ENCODE measurements around the gene FOXD4L6. TPM values are rescaled to one million over a fixed set of nuclear protein-coding genes. Genes with fewer than 3 reads are reported as not detected.
"Not testable (repeated sequence)": the region's sequence is repeated elsewhere in the genome, so short reads cannot be mapped to it uniquely, and the experiment has no call there.

The FOXD4L6 gene
- total RNA-seq = 1 to 10 TPM in 1 of 4 donors, not detected in 3; 1.3 TPM

GRCh38 chr9:41128581-41128980, at the start of gene FOXD4L6:
TSS of gene FOXD4L6 (minus strand) at chr9:41128681. CDS start at chr9:41128383, 298 bp downstream.
- not testable (repeated sequence) for H3K9me3 ChIP-seq; H3K4me1 ChIP-seq; H3K36me3 ChIP-seq; H3K27me3 ChIP-seq; H3K27ac ChIP-seq; DNase-seq (ENCODE audit: low spot score in 2 of 2); H3K4me3 ChIP-seq
- WGBS, 2 donors = 100% methylated on average over 1 of the region's 15 CpGs; no CpG with 5 or more reads in 1 of the 2 donors

DNA sequence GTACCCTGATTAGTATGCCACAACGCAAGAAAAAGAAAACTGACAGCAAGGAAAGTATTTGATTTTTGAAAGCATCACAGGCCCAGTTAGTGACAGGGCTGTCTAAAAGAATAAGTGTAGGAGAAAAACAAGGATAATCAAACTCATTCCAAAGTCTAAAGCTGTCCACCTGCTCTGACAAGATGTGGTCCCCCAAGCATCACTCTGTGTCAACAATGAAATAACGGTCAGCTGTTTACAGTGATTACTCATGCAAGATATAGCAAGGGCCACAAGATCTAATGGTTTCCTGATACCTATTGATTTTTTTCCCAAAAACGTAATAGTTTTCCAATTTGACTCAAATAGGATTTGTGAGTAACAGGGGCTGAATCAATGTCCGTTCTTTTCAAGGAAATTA, 46.5 kb upstream of the FOXD4L6 start:
- H3K27ac ChIP-seq; DNase-seq (ENCODE audit: low spot score in 2 of 2): not testable (repeated sequence)
- WGBS, 2 donors = 73 to 89% methylated on average over 2 to 3 of the region's 4 CpGs

GRCh38 chr9:41150116-41150515, 21.6 kb upstream of the FOXD4L6 start:
- not testable (repeated sequence) for H3K4me3 ChIP-seq; H3K36me3 ChIP-seq; H3K9me3 ChIP-seq; H3K4me1 ChIP-seq; DNase-seq (ENCODE audit: low spot score in 2 of 2); H3K27me3 ChIP-seq; H3K27ac ChIP-seq
- WGBS, 2 donors = 100% methylated on average over 6 of the region's 18 CpGs; no CpG with 5 or more reads in 1 of the 2 donors

More for the DNA sequence above, 46.5 kb upstream of the FOXD4L6 start:
- H3K36me3 ChIP-seq, H3K4me3 ChIP-seq, H3K4me1 ChIP-seq, H3K27me3 ChIP-seq, H3K9me3 ChIP-seq: not testable (repeated sequence)

GRCh38 chr9:41141878-41142277, 13.4 kb upstream of the FOXD4L6 start:
- not testable (repeated sequence) for H3K9me3 ChIP-seq; H3K27ac ChIP-seq; H3K4me3 ChIP-seq; H3K4me1 ChIP-seq; DNase-seq (ENCODE audit: low spot score in 2 of 2); H3K27me3 ChIP-seq; H3K36me3 ChIP-seq
- 100% methylated on average over 1 to 2 of the region's 2 CpGs for WGBS, 2 donors

DNA sequence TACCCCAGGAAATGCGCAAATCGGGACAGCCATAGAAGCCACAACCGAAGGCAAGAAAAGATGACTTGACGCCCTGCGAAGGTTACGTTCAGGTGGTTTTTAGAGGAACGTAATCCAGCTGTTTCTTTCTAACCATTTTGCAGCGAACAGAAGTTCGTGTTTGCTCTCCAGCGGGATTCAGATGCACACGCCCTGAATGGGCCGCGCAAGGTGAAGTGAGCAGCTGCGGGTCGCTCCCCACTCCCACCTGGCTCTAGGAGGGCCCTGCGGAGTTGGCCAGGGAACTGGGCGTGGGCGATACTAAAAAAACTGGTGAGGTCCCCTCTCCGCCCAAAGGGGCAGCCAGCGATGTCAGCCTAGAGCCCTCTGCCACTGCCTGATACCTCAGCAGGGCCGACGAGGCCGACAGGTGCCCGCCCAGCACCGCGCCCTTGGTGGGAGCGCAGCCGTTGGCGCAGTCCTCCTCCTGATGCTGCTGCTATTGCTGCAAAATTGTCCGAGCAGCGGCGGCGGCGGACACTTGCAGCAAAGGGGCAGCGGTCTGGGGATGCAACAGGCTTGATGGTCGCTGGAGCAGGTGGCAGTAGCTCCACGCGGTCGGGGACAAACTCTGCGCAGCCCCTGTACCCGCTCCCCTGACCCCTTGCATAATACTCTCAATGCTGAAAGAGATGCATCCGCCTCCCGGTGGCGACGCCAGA, 1.6 kb downstream of the FOXD4L6 start:
- 5 to 7% methylated on average over 10 to 12 of the region's 45 CpGs for WGBS, 2 donors
- H3K9me3 ChIP-seq; H3K4me1 ChIP-seq; H3K36me3 ChIP-seq; H3K27me3 ChIP-seq; H3K4me3 ChIP-seq; DNase-seq (ENCODE audit: low spot score in 2 of 2); H3K27ac ChIP-seq: not testable (repeated sequence)

DNA sequence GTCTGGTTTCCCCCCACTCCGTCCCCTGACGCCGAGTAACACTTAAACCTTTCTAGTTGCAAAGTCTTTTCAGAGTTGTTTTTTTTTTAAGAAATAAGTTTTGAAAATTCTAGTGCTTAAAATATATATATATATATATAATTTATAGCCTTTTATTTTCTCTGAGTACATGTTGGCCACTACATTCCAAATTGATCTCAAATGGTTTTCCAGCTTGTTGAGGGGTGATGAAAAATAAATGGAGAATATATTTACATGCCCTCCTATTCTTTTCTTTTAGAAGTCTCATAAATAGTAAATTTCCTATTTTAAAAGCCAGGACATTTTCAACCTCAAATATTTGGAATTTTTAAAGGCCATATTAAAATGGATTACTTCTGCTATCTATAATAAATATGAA, 2.5 kb downstream of the FOXD4L6 start:
- DNase-seq (ENCODE audit: low spot score in 2 of 2); H3K27ac ChIP-seq; H3K4me1 ChIP-seq; H3K27me3 ChIP-seq; H3K4me3 ChIP-seq; H3K36me3 ChIP-seq; H3K9me3 ChIP-seq: not testable (repeated sequence)
- WGBS, 2 donors = 19 to 33% methylated on average over 2 to 3 of the region's 3 CpGs

DNA sequence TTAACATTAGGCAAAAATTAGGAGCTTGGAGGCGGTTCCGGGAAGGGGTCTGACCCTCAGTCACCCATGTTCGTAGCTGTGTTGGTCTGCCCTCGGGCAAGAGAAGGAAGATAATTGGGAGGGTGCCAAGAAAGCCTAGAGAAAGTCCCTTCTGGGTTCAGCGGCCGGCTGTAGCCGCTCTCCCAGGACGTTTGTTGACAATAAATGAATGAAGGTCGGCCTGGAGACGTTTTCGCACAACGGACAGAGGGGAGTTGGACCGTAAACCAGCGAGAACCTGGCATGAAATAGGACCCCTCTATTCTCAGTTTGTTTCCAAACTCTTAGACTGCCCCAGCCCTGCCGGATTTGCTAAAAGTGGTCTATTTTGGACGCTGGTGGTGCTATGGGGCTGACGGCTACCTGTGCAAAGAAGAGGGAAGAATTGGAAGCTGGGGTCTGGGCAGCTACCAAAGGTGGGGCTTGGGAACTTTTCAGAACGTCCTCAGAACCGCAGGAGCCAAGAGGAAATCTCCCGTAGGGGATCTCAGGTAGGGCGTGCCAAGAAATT, 3.3 kb downstream of the FOXD4L6 start:
- not testable (repeated sequence) for H3K4me3 ChIP-seq; H3K36me3 ChIP-seq; H3K27me3 ChIP-seq; DNase-seq (ENCODE audit: low spot score in 2 of 2); H3K9me3 ChIP-seq; H3K4me1 ChIP-seq; H3K27ac ChIP-seq
- WGBS, 2 donors = no CpG with 5 or more reads among the region's 21 CpGs

GRCh38 chr9:41124250-41125108, 4.0 kb downstream of the FOXD4L6 start:
- H3K9me3 ChIP-seq; H3K36me3 ChIP-seq; H3K27ac ChIP-seq; H3K4me1 ChIP-seq; H3K27me3 ChIP-seq; H3K4me3 ChIP-seq; DNase-seq (ENCODE audit: low spot score in 2 of 2): not testable (repeated sequence)
- 15 to 33% methylated on average over 11 to 18 of the region's 52 CpGs for WGBS, 2 donors

DNA sequence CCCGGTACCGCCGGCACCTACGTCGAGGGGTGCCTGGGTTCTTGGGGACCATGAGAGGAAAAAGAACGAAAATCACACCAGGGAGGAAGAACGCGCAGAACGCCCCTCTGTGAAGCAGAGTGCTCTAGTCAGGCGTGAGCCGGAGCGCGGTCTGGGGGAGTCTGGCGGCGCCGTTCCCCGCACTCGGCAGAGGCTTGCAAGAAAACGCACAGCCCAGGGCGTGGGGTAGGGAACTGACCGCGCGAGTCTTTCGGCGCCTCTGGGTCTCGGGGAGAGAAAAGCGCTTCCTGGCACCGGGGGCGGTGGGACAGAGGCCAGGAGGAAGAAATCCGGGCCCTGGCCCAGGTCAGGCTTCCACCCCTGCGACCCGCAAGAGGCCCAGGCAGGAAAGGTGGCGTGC, 4.7 kb downstream of the FOXD4L6 start:
- H3K36me3 ChIP-seq; H3K4me3 ChIP-seq; H3K27ac ChIP-seq; H3K9me3 ChIP-seq; DNase-seq (ENCODE audit: low spot score in 2 of 2); H3K4me1 ChIP-seq: not testable (repeated sequence)
- 0% methylated on average over 9 of the region's 33 CpGs; no CpG with 5 or more reads in 1 of the 2 donors for WGBS, 2 donors
- peaks cover 0 to 12% of the 10 kb centered on the region in 2 donors for H3K27me3 ChIP-seq

GRCh38 chr9:41123396-41123795, 5.1 kb downstream of the FOXD4L6 start:
- 0% methylated on average over 1 of the region's 32 CpGs; no CpG with 5 or more reads in 1 of the 2 donors for WGBS, 2 donors
- not testable (repeated sequence) for H3K9me3 ChIP-seq; H3K4me1 ChIP-seq; H3K4me3 ChIP-seq; H3K27ac ChIP-seq; DNase-seq (ENCODE audit: low spot score in 2 of 2); H3K36me3 ChIP-seq
- peaks cover 0 to 12% of the 10 kb centered on the region in 2 donors for H3K27me3 ChIP-seq

DNA sequence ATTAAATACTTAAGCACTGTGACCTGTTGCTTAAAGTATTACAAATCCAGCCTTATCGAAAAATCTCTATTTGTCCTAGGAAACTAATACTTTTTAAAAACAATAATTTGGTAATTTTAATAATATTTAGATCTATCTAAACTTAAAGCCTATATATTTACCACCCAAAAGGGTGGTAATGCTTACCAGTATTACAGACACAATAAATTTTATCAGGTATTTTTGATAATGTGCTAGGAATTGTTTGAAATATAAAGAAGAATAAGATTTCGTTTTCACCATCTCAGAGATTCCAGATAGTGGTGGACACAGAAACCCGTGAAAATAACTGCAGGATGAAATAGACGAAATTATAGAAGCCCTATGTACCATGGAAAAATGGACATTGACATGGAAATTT, 7.8 kb downstream of the FOXD4L6 start:
- DNase-seq (ENCODE audit: low spot score in 2 of 2); H3K9me3 ChIP-seq; H3K4me1 ChIP-seq; H3K4me3 ChIP-seq; H3K27ac ChIP-seq; H3K27me3 ChIP-seq; H3K36me3 ChIP-seq: not testable (repeated sequence)
- WGBS, 2 donors = 44 to 47% methylated on average over 4 of the region's 4 CpGs

- not testable (repeated sequence) for H3K4me3 ChIP-seq; H3K9me3 ChIP-seq; DNase-seq (ENCODE audit: low spot score in 2 of 2); H3K36me3 ChIP-seq; H3K27me3 ChIP-seq; H3K27ac ChIP-seq; H3K4me1 ChIP-seq
- WGBS, 2 donors = no CpG with 5 or more reads among the region's 5 CpGs
Observed at GRCh38 chr9:41119719-41120118, 8.8 kb downstream of the FOXD4L6 start.

GRCh38 chr9:41119311-41119710, 9.2 kb downstream of the FOXD4L6 start:
- DNase-seq (ENCODE audit: low spot score in 2 of 2); H3K36me3 ChIP-seq; H3K4me3 ChIP-seq; H3K9me3 ChIP-seq; H3K4me1 ChIP-seq; H3K27me3 ChIP-seq; H3K27ac ChIP-seq: not testable (repeated sequence)
- 45 to 49% methylated on average over 7 of the region's 7 CpGs for WGBS, 2 donors

Data from tibial nerve (tissue), 4 donors.